Fibroblast of peridontal ligament (primary cell): ENCODE measurements around the gene ERCC4.
A peak's percentile ranks its signal among the peaks of the same experiment; 100 is the strongest.

Experiments
- DNase-seq: peaks from one replicate; pipeline ENCODE4 v3.0.0-alpha.2; 2010; ENCODE audit errors: extremely low read depth

Gene ERCC4

DNA sequence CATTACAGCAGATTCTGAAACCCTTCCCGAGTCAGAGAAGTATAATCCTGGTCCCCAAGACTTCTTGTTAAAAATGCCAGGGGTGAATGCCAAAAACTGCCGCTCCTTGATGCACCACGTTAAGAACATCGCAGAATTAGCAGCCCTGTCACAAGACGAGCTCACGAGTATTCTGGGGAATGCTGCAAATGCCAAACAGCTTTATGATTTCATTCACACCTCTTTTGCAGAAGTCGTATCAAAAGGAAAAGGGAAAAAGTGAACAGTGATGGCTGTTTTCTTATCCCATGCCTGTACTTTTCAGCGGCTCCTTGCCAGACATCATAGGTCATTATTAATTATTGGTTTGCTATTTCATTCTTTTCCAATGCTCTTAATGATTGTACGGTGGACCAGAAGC, 28.1 kb downstream of the ERCC4 start:
- no peak for DNase-seq

DNA sequence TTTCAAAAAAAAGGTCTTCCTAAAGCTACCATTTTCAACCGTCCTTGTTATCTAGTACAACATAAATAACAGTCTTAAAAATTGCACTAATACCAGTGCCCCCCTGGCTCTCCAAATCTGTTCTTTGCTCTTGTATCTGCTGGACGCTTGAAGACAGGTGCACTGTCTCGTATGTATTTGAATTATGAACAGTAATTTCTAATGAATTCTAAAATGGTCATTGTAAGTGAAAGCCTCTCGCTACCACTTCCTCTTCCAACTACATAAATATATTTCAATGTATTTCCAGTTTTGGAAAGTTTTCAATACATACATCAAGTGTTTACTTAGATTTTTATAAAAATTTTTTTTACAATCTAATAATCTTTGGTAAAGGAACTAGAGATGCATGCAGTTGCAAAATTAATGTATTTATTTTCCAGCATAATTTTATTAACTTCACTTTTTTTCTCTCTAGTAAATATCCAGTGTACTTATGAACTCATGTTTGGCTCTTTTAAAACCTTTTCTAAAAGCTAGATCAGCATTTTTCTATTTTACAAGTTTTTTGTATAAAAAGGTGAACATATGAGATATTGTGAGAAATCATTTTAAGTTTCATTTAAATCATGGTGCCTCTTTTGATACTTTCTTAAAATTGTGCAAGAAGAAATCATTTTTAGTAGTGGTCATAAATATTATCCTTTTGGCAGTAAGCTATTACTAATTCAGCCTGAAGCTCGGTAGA, 31.0 kb downstream of the ERCC4 start:
- no peak for DNase-seq

DNA sequence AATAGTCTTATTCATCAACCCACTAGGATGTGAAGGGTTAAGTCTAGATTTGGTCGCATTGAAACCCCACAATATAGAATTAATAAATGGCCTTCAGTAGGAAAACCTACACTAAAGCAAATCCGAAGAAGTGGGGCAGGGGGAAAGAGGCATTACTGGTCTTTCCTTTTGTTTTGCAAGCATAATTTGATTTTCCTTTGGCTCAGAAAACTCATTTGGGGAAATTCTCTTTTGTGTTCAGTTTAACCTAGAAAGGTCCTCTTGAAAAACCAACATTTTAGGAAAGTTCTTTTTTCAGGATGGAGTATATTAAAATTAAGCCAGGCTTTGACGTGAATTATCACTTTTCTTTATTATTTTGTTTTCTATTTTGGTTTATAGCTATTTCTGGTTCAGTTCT, 31.7 kb downstream of the ERCC4 start:
- DNase-seq = no peak

DNA sequence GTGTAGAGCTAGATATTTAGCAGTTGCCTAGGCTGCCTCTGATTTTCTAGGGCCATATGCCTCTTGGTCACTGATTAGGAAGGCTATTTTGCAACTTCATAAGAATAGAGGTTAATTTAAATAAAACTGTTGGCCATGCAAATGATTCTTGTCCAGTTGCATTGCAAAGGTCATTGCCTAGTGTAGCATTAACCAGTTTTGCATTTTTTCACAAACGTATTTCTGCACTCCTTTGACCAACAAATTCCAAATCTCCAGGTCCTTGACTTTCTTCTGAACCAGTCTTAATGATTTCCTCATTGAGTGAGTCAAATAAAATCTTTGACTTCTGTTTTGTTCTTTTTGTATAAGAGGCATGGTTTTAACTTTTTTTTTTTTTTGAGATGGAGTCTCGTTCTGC, 33.5 kb downstream of the ERCC4 start:
- DNase-seq = no peak

DNA sequence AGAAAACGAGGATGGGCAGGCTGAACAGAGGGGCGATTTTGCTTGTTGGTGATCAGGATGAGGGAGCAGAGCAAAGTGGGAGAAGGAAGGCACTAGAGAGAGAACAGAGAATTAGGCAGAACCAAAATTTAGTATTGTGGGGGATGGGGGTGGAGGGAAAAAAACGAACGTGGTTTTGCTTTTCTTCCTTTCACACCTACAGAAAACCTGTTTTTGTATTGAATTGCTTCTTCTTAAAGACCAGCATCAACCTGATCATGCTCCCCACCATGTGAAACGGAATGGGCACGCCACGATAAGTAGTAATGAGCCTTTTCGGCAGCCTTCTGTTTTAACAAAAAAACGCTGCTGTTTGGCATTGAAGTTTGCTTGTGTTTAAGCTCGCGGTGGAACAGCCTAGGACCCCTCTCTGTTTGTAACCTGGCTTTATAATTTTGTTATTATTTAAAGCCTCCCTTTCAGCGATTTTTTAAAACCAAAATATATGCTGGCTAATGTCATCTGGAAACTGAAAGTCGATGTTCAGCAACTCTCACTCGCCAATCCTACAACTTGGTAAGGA, 36.8 kb downstream of the ERCC4 start:
- DNase-seq = no peak

DNA sequence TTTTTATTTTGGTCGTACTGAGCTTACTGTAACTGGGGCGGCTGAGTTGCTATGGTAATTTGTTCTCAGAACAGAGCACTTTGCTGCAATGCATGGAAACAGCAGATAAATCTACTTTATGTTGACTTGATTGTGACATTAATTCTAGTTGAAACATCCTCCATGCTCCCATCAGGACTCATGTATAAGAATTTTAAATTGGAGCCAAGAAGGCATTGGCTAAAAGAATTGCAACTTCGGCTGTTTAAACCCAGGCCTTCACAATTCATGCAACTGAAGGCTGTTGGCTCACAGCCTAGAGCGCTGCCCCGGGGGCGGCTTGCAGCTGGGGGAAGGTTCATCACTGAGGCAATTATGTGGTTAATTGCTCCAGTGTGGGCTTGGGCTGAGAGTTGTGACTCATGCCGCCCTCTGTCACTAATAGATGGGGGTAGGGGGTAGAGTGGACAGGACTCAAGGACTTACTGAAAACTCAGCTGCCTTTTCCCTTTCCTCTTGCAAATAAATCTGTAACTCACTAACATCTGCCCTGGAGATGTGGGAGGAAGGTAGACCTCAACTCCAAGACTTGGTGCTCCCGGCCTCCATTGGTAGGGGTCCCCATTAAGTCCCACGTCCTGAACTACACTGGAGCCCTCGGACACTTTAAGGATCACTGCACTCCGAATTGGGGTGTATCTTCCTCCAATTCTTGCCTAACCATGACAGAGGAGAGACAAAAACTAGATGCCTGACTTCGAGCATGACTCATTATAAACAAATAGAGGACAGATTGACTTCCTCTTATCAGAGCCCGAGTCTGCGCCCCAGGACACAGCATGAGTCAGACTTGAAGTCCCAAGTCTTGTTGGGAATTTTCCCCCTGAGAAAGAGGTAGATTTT, 37.5 kb downstream of the ERCC4 start:
- DNase-seq = peak; percentile 91

DNA sequence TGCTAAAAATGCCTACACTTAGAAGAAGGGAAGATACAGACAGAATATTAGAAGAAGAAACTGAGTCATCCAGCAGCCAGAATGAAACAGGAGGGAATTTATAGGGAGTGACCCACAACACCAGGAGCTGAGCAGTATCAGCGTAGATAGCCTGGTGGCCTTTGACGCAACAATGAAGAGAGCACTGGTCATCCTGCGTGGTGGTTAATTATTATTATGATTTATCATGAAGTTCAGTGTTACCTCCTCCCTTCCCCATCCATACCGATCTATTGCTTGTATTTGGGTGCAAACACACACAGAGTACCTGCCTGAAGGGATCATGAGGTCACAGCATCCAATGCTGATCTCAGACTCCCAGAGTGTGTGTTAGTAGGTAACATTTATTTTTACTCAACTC, 38.5 kb downstream of the ERCC4 start:
- DNase-seq = no peak

DNA sequence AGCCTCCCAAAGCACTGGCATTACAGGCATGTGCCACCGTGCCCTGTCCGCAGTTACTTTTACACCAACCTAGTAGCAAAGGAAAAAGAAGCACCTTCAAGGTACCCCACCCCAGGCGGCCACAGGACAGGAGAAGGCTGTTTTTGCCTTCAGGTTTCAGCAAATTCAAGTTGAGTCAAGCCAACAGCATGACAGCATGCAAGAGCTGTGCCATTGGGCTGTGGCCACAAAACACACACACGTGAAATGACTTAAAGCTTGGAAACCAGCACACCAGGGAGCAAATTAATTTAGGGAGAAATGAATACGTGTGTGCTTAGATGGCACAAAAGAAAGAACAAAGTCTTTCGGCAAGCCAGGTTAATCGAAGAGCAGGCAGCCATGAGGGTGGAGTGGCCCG, 39.7 kb downstream of the ERCC4 start:
- DNase-seq = no peak

DNA sequence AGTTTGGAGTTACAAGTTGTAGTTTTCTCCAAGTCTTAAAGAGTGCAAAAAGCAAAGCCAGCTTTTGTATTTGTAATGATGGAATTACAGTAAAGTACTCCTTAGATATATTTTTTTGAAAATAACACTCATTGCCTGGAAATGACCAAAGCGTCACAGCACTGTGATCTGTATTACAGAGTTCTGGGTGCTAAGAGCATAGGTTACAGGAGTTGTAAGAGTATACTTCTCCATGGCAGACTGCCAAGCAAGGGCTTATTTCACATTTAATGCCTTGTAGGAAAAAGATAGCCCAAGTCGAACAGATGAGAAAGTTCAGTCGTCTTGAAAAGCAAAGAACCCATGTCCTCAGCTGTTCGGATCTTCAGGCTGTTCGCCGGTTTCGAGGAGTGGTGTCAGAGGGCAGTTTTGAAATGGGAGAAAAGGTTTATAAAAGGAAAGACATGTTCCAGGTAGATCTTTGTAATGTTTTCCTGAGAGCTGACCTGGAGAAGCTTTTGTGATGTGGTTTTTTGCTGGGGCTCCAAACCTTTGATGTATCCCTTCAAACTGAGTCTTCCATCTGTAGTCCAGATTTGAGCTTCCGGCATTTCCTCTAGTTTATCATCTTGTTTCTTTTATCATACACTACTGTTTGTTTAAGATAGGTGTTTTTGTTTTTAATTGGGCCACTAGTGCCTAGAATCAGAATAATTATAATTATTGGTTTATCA, 41.3 kb downstream of the ERCC4 start:
- peak; percentile 53 for DNase-seq

DNA sequence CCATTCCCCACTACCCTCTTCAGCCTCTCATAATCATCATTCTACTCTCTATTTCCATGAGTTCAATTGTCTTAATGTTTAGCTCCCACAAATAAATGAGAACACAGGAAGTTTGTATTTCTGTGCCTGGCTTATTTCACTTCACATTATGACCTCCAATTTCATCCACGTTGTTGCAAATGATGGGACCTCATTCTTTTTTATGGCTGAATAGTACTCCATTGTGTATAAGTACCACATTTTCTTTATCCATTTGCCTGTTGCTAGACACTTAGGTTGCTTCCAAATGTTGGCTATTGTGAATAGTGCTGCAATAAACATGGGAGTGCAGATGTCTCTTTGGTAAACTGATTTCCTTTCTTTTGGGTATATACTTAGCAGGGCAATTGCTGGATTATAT, 42.3 kb downstream of the ERCC4 start:
- no peak for DNase-seq

DNA sequence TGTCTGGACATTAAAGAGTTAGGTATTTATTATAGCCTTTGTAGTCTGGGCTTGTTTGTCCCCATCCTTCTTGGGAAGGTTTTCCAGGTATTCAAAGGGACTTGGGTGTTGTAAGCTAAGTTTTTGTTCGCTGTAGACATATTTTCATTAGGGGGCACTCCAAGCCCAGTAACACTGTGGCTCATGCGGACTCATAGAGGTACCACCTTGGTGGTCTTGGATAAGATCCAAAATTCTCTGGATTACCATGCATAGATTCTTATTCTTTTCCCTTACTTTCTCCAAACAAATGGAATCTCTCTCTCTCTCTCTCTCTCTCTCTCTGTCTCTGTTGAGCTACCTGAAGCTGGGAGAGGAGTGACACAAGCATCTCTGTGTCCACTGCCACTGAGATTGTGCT, 48.9 kb downstream of the ERCC4 start:
- no peak for DNase-seq

DNA sequence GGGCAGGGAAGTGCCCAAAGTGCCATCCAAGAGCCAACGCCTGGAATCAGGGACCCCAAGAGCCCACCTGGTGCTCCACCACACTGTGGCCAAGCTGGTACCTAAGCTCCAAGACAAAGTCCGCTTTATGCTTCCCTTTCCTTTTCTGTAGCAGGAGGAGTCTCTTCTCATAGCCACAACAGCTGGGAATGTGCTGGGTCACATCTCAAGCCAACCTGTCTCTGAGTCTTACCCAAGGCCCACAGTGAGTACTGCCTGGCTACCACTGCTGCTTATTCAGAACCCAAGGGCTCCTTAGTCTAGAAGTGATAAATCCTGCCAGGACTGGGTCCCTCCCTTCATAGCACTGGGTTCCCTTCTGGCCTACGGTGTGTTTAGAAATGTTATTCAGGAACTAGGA, 49.8 kb downstream of the ERCC4 start:
- DNase-seq = no peak

DNA sequence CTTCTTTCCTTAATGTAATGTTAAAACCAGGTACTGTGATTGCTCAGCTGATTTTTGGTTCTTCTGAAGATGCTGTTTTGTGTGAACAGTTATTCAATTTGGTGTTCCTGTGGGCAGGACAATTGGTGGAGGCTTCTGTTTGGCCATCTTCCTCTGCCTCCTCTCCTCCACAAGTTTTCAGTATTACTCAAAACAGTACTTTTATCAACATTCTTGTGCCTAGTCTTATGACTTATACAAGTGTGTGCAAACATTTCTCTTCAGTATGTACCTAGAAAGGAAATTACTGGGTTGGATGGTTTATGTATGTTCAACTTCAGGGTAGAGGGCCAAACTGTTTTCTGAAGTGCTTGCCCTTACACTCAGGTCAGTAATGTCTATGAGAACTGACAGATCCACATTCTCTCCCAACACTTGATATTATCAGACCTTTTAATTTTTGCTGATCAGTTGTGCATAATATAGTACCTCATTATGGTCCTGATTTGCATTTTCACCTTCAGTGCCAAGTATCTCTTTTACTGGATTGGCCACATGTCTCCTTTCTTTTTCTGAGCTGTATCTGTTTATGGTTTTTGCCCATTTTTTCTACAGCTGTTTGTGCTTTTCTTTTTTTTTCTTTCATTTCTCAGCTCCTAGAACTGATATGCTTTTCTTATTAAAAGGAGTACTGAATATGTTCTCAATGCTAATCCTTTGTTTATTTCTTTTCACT, 50.9 kb downstream of the ERCC4 start:
- no peak for DNase-seq

DNA sequence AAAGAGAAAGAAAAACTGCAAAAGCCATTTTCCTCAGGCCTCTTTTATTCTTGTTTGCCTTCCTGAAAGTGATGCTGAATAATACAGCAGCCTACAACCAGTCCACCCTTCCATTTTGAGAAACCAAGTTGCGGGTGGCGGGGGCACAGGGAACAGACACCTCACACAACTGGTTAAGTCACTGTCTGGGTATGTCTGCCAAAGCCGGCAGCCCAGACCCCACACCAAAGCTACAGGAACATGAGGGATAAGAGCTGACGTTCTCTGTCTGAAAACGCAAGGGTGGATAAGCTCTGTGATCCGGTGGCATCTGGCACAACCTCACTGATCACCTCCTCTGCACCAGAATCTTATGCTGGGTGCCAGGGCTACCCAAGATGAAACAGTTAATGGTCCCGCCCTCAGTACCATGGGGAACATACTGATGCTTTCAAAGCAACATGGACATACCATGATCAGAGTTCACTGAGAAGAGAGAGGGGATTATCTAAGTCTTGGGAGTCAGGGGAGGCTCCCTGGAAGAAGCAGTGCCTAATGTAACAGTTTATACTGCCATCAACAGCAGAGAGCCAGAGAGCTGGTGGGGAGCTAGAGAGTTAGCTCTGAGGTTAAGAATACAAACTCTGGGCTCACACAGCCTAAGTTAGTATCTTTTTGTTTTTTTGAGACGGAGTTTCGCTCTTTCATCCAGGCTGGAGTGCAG, 53.5 kb downstream of the ERCC4 start:
- no peak for DNase-seq

DNA sequence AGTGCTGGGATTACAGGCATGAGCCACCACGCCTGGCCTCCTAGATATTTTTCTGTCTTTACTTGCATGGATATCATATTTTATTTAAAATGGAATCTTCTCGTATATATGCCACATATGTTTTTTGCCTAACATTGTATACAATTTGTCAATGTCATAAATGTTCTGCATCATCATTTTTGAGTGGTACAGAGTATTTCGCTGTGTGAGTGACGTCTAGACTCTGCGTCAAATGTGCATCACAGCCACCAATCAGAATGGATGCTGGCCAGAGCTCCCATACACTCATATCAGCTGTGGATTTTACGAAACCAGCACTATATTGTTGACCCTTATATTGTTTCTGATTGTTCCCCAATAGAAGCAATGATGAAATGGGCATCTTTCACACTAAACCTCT, 57.2 kb downstream of the ERCC4 start:
- DNase-seq = no peak

DNA sequence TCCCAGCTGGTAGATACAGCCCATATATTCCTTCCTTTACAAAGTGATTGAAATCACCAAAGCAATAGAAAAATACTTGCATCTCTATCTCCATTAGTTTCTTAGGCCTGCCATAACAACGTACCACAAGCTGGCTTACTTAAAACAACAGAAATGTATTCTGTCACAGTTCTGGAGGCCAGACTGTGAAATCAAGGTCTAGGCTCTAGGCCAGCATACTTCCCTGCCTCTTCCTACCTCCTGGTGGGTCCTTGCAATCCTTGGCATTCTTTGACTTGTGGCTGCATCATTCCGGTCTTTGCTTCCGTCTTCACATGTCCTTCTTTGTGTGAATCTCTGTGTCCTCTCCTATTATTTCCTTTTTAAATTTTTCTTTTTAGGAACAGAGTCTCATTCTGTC, 62.5 kb downstream of the ERCC4 start:
- DNase-seq = no peak

DNA sequence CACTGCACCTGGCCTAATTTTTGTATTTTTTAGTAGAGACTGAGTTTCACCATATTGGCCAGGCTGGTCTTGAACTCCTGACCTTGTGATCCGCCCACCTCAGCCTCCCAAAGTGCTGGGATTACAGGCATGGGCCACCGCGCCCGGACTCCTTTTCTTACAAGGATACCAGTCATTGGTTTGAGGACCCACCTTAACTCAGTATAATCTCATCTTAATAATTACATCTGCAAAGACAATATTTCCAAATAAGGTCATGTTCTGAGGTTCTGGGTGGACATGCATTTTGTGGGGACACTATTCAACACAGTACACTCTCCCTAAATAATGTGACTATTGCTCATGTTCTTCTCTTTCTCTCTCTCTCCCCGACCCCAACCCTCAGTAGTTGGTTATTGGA, 63.7 kb downstream of the ERCC4 start:
- DNase-seq = no peak

DNA sequence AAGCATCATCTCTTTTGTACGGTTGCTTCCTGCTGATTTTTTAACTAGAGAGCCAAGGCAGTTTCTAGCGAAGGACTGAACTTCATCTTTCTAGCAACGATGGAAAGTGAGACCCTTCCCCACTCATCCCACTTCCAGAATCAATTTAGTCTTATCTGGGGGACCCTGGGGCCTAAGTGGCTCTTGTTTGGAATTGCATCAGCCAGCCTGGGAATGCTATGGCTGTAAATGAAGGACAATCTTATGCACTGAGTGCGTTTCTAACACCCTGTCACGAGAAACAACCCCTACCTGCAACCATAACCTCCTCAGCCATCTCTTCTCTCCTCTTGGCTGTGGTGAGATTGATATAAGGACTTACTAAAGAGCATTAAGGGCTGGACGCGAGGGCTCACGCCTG, 64.8 kb downstream of the ERCC4 start:
- DNase-seq = no peak

DNA sequence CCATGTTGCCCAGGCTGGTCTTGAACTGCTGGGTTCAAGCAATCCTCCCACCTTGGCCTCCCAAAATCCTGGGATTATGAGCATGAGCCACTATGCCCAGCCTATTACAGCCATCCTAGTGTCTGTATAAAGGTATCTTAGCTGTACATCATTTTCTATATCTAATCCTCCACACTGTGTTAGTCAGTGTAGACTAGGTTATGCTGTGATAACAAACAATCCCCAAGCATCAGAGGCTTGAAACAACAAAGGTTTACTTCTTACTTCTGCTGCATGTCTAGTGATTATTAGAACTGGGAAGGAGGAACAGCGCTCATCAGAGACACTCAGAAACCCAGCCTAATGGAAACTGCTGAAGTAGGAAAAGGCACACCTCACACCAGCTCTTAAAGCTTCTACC, 68.1 kb downstream of the ERCC4 start:
- no peak for DNase-seq

DNA sequence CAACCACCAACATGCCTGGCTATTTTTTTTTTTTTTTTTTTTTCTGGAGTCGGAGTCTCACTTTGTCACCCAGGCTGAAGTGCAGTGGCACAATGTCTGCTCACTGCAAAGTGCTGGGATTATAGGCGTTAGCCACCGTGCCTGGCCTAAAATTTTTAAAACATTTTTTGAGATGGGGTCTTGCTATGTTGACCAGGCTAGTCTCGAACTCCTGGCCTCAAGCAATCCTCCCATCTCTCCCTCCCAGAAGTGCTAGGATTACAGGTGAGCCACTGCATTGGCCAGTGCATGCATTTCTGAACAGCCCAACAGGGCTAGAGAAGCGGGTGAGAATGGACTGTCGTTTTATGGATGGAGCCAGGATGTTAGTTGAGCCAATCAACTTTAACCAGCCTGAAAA, 72.4 kb downstream of the ERCC4 start:
- DNase-seq = no peak

DNA sequence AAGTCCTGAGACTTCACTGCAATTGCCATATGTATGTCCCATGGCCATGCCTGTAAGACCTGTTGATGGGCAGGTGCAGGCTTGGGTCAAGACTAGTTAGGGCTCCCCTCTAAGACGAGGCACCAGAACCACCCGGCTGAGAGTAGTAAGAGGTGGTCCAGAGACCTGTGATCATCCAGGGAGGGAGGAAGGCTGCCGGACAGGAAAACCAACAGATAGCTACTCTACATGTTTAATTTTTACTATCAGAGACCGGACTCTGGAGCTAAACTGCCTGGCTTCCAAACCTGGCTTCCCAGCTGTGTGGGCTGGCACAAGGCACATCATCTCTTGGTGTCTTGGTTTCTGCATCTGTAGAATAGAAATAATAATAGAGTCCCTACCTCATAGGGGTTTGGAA, 73.0 kb downstream of the ERCC4 start:
- DNase-seq = no peak
